WTC11 (cell line): Measurements from ENCODE around the gene MTFMT. TPM values are rescaled to one million over a fixed set of nuclear protein-coding genes. Genes with fewer than 3 reads are reported as not detected.
A peak's percentile ranks its signal among the peaks of the same experiment; 100 is the strongest.

Source experiments
- ATAC-seq: fragments of 200-7000 bp; cut with Tn5 transposase; 2 replicates; pipeline ENCODE4 v1.10.0; 2021; ENCODE audit warnings: mild to moderate bottlenecking, moderate library complexity
- CTCF ChIA-PET: fragments of 300-600 bp; sonication (Branson Sonifier 250); formaldehyde crosslinking; loops from one replicate; lab custom pipeline; 2021; ENCODE audit warnings: antibody characterized with exemption; lab: Charles Lee
- POLR2A ChIA-PET: fragments of 350-600 bp; sonication (Branson Sonifier 250); formaldehyde crosslinking; loops from one replicate; lab custom pipeline; 2021; ENCODE audit warnings: antibody characterized with exemption; lab: Charles Lee
- DNase-seq: peaks from one replicate; pipeline ENCODE4 v3.0.0; 2021; ENCODE audit warnings: low spot score
- H3K27ac Mint-ChIP-seq: 2 replicates; pipeline ENCODE4 v1.8.0; 2021; ENCODE audit warnings: mixed read lengths
- H3K27me3 Mint-ChIP-seq: 2 replicates; pipeline ENCODE4 v1.8.0; 2021; ENCODE audit warnings: low read depth, mild to moderate bottlenecking, moderate library complexity, mixed read lengths
- H3K36me3 Mint-ChIP-seq: 2 replicates; pipeline ENCODE4 v1.8.0; 2021; ENCODE audit warnings: mixed read lengths
- H3K4me1 Mint-ChIP-seq: 2 replicates; pipeline ENCODE4 v1.8.0; 2022; ENCODE audit warnings: mixed read lengths
- H3K4me3 Mint-ChIP-seq: 2 replicates; pipeline ENCODE4 v1.8.0; 2021; ENCODE audit warnings: mild to moderate bottlenecking, moderate library complexity, mixed read lengths
- H3K9me3 Mint-ChIP-seq: 2 replicates; pipeline ENCODE4 v1.8.0; 2021; ENCODE audit warnings: mixed read lengths
- CBFB ChIP-seq: sonication (generic); formaldehyde crosslinking; IDR thresholded peaks from 2 replicates; pipeline ENCODE4 v1.8.1; 2022; ENCODE audit warnings: mild to moderate bottlenecking, low read depth, missing genetic modification reagents
- EMX1 ChIP-seq: fragments of 250-450 bp; sonication (Bioruptor Pico); IDR thresholded peaks from 2 replicates; pipeline ENCODE4 v1.8.0; 2021; ENCODE audit warnings: mild to moderate bottlenecking
- ETV6 ChIP-seq: sonication (generic); formaldehyde crosslinking; IDR thresholded peaks from 2 replicates; pipeline ENCODE4 v1.8.1; 2022; ENCODE audit warnings: mild to moderate bottlenecking, missing genetic modification reagents
- GRHL2 ChIP-seq: fragments of 250-450 bp; sonication (Bioruptor Pico); IDR thresholded peaks from 2 replicates; pipeline ENCODE4 v1.8.0; 2022; ENCODE audit warnings: mild to moderate bottlenecking, moderate library complexity; ENCODE audit not compliant: insufficient replicate concordance, severe bottlenecking
- GTF2I ChIP-seq: fragments of 250-450 bp; sonication (Bioruptor Pico); conservative IDR thresholded peaks from 2 replicates; pipeline ENCODE4 v1.4.0; 2021; ENCODE audit warnings: mild to moderate bottlenecking
- HMGXB4 ChIP-seq: sonication (generic); formaldehyde crosslinking; IDR thresholded peaks from 2 replicates; pipeline ENCODE4 v1.8.1; 2023; ENCODE audit warnings: mild to moderate bottlenecking, moderate library complexity, missing genetic modification reagents
- MXD4 ChIP-seq: fragments of 250-450 bp; sonication (Bioruptor Pico); IDR thresholded peaks from 2 replicates; pipeline ENCODE4 v1.8.0; 2021; ENCODE audit warnings: mild to moderate bottlenecking, moderate library complexity, borderline replicate concordance
- MYBL2 ChIP-seq: sonication (generic); formaldehyde crosslinking; IDR thresholded peaks from 2 replicates; pipeline ENCODE4 v1.8.1; 2023; ENCODE audit warnings: mild to moderate bottlenecking, moderate library complexity, missing genetic modification reagents
- NFE2L1 ChIP-seq: sonication (generic); formaldehyde crosslinking; IDR thresholded peaks from 2 replicates; pipeline ENCODE4 v1.8.1; 2023; ENCODE audit warnings: missing genetic modification reagents
- PRRX2 ChIP-seq: fragments of 250-450 bp; sonication (Bioruptor Pico); IDR thresholded peaks from 2 replicates; pipeline ENCODE4 v1.8.0; 2021; ENCODE audit warnings: mild to moderate bottlenecking
- SOX15 ChIP-seq: fragments of 250-450 bp; sonication (Bioruptor Pico); IDR thresholded peaks from 2 replicates; pipeline ENCODE4 v1.9.0; 2021; ENCODE audit warnings: mild to moderate bottlenecking
- TEAD4 ChIP-seq: sonication (generic); formaldehyde crosslinking; IDR thresholded peaks from 2 replicates; pipeline ENCODE4 v1.8.0; 2022; ENCODE audit warnings: mild to moderate bottlenecking, missing genetic modification reagents
- TP53 ChIP-seq: sonication (generic); formaldehyde crosslinking; IDR thresholded peaks from 2 replicates; pipeline ENCODE4 v1.8.1; 2023; ENCODE audit warnings: mild to moderate bottlenecking, missing genetic modification reagents
- USF2 ChIP-seq: sonication (generic); formaldehyde crosslinking; IDR thresholded peaks from 2 replicates; pipeline ENCODE4 v1.8.1; 2023; ENCODE audit warnings: mild to moderate bottlenecking, missing genetic modification reagents, moderate library complexity
- ZNF219 ChIP-seq: sonication (generic); formaldehyde crosslinking; IDR thresholded peaks from 2 replicates; pipeline ENCODE4 v1.8.0; 2023; ENCODE audit warnings: missing genetic modification reagents, mild to moderate bottlenecking, borderline replicate concordance
- ZNF263 ChIP-seq: sonication (generic); formaldehyde crosslinking; IDR thresholded peaks from 2 replicates; pipeline ENCODE4 v1.8.1; 2022; ENCODE audit warnings: low read depth, mild to moderate bottlenecking, moderate library complexity, missing genetic modification reagents
- ZNF423 ChIP-seq: fragments of 250-450 bp; sonication (Bioruptor Pico); IDR thresholded peaks from 2 replicates; pipeline ENCODE4 v2.1.2; 2022; ENCODE audit warnings: mild to moderate bottlenecking, moderate library complexity
- ZNF671 ChIP-seq: fragments of 250-450 bp; sonication (Bioruptor Pico); IDR thresholded peaks from 2 replicates; pipeline ENCODE4 v1.8.0; 2021; ENCODE audit warnings: mild to moderate bottlenecking
- total RNA-seq: library from RNA; stranded (reverse); gene quantifications from 3 replicates; pipeline ENCODE4 v1.2.3, GENCODE V29; 2021
- TF ChIP-seq, protein P1 (sequence below): sonication (generic); formaldehyde crosslinking; IDR thresholded peaks from 2 replicates; pipeline ENCODE4 v1.8.1; 2023; ENCODE audit warnings: mild to moderate bottlenecking, missing genetic modification reagents
- TF ChIP-seq, protein P2 (sequence below): sonication (generic); formaldehyde crosslinking; IDR thresholded peaks from 2 replicates; pipeline ENCODE4 v1.8.1; 2022; ENCODE audit warnings: low read depth, mild to moderate bottlenecking, moderate library complexity, missing genetic modification reagents, borderline replicate concordance
- TF ChIP-seq, protein P3 (sequence below): fragments of 250-450 bp; sonication (Bioruptor Pico); IDR thresholded peaks from 2 replicates; pipeline ENCODE4 v1.9.0; 2021; ENCODE audit warnings: moderate library complexity, mild to moderate bottlenecking, inconsistent platforms, borderline replicate concordance

Gene MTFMT
- total RNA-seq, 1 experiment from 2014 or later = 26.7 TPM

DNA sequence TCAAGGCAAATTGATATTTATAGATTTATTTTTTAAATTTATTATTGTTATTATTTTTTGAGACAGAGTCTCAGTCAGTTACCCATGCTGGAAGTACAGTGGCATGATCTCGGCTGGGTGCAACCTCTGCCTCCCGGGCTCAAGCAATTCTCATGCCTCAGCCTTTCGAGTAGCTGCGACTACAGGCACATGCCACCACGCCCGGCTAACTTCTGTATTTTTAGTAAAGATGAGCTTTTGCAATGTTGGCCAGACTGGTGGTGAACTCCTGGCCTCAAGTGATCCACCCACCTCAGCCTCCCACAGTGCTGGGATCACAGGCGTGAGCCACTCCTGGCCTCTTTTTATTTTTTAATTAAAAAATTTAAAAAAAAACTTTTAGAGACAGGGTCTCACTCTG, 58.7 kb downstream of the MTFMT start:
- Mint-ChIP-seq H3K9me3 (no peaks in the 10 kb centered on the region), H3K36me3 (peaks cover 52% of the 10 kb centered on the region), H3K4me3 (no peak overlapping the region), H3K4me1 (no peaks in the 10 kb centered on the region), H3K27me3 (no peaks in the 10 kb centered on the region), H3K27ac (no peak overlapping the region)
- POLR2A ChIA-PET = no interaction called here
- no peak for DNase-seq
- CTCF ChIA-PET = interaction anchor here (1.3 to 1.5 kb wide), 2 partner anchors 38 to 131 kb away, joined by 3 to 4 read pairs; no protein-coding TSS in a partner anchor
- no peak for TF ChIP-seq USF2 (CRISPR knock-in tag)
- no peak for TF ChIP-seq ZNF423 (CRISPR knock-in tag)
- TF ChIP-seq HMGXB4 = no peak
- TF ChIP-seq GTF2I = no peak
- TF ChIP-seq EMX1 (CRISPR knock-in tag) = no peak
- TF ChIP-seq CBFB = no peak
- TF ChIP-seq ZNF263 (CRISPR knock-in tag) = no peak
- TF ChIP-seq ZNF219 (CRISPR knock-in tag) = no peak
- TF ChIP-seq, protein P1, sequence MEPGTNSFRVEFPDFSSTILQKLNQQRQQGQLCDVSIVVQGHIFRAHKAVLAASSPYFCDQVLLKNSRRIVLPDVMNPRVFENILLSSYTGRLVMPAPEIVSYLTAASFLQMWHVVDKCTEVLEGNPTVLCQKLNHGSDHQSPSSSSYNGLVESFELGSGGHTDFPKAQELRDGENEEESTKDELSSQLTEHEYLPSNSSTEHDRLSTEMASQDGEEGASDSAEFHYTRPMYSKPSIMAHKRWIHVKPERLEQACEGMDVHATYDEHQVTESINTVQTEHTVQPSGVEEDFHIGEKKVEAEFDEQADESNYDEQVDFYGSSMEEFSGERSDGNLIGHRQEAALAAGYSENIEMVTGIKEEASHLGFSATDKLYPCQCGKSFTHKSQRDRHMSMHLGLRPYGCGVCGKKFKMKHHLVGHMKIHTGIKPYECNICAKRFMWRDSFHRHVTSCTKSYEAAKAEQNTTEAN (CRISPR knock-in tag) = no peak
- no peak for TF ChIP-seq MXD4 (CRISPR knock-in tag)
- no peak for TF ChIP-seq ETV6 (CRISPR knock-in tag)
- TF ChIP-seq MYBL2 = no peak
- TF ChIP-seq GRHL2 = no peak
- TF ChIP-seq, all 79 proteins: peak for 0
- no peak for ATAC-seq

GRCh38 chr15:64969401-64969800, 60.0 kb downstream of the MTFMT start:
- TF ChIP-seq SOX15 (CRISPR knock-in tag) (no peak), ZNF671 (CRISPR knock-in tag) (no peak), TEAD4 (CRISPR knock-in tag) (no peak), CBFB (no peak)
- POLR2A ChIA-PET = no interaction called here
- ATAC-seq (no peak), DNase-seq (no peak)
- H3K9me3 Mint-ChIP-seq = no peaks in the 10 kb centered on the region
- H3K27me3 Mint-ChIP-seq = no peaks in the 10 kb centered on the region
- H3K4me3 Mint-ChIP-seq = no peak overlapping the region
- H3K36me3 Mint-ChIP-seq = peaks cover 57% of the 10 kb centered on the region
- H3K27ac Mint-ChIP-seq = no peak overlapping the region
- CTCF ChIA-PET = no interaction called here
- no peaks in the 10 kb centered on the region for H3K4me1 Mint-ChIP-seq

DNA sequence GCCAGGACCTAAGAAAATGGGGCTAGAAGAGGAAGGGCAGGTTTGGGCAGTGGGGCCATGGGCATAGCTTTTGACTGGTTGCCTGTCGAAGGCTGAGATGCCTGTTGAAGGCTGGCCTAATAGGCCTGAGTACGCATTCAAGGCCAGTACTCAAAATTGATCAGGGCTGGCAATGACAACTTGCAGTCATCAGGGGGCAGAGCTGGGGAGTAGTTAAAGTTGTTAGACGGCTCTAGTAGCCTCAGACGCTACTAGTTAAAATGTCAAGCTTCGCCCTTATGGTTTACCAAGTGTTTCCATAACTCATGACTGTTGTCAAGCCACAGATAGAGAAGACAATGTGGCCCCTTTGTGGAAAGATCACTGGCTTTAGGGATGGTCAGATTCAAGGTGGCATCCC, 68.4 kb downstream of the MTFMT start:
- peak; percentile 84 for ATAC-seq
- ChIA-PET POLR2A (no interaction called here), CTCF (interaction anchor here (0.6 to 2.4 kb wide), 7 partner anchors 14 to 124 kb away, joined by 3 to 17 read pairs (median 4); no protein-coding TSS in a partner anchor)

More for the DNA sequence above, 68.4 kb downstream of the MTFMT start:
- DNase-seq = no peak
- Mint-ChIP-seq H3K27ac (no peak overlapping the region), H3K4me1 (0 out of 2 replicates have a peak, but pooled peaks cover 3% of the 10 kb centered on the region), H3K27me3 (no peaks in the 10 kb centered on the region)
- TF ChIP-seq ETV6 (CRISPR knock-in tag) (no peak), NFE2L1 (CRISPR knock-in tag) (no peak), TP53 (CRISPR knock-in tag) (no peak), PRRX2 (no peak)
- TF ChIP-seq, protein P2, sequence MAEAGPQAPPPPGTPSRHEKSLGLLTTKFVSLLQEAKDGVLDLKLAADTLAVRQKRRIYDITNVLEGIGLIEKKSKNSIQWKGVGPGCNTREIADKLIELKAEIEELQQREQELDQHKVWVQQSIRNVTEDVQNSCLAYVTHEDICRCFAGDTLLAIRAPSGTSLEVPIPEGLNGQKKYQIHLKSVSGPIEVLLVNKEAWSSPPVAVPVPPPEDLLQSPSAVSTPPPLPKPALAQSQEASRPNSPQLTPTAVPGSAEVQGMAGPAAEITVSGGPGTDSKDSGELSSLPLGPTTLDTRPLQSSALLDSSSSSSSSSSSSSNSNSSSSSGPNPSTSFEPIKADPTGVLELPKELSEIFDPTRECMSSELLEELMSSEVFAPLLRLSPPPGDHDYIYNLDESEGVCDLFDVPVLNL (CRISPR knock-in tag) = no peak
- TF ChIP-seq, protein P3, sequence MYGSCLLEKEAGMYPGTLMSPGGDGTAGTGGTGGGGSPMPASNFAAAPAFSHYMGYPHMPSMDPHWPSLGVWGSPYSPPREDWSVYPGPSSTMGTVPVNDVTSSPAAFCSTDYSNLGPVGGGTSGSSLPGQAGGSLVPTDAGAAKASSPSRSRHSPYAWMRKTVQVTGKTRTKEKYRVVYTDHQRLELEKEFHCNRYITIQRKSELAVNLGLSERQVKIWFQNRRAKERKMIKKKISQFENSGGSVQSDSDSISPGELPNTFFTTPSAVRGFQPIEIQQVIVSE (CRISPR knock-in tag) = no peak
- TF ChIP-seq, all 79 proteins: peak for 0
- H3K4me3 Mint-ChIP-seq = no peak overlapping the region
- H3K9me3 Mint-ChIP-seq = no peaks in the 10 kb centered on the region
- peaks cover 58% of the 10 kb centered on the region for H3K36me3 Mint-ChIP-seq
